Spleen (tissue), 11 donors: ENCODE measurements around the gene DNAH17. TPM values are rescaled to one million over a fixed set of nuclear protein-coding genes. Genes with fewer than 3 reads are reported as not detected.
A peak's percentile ranks its signal among the peaks of the same experiment; 100 is the strongest.

Experiments used
- DNase-seq: peaks from one replicate; pipeline ENCODE4 v3.0.0-alpha.2; 2020
- H3K27ac ChIP-seq, 8 donors: fragments of 200-600 bp; sonication (generic) in 7 of 8; 1 replicate in 4 of 8; 2 replicates in 4 of 8; pipeline versions ENCODE4 v1.5.0 to v1.8.0; 2016 to 2021; ENCODE audit warnings: inconsistent platforms in 4 of 8, mild to moderate bottlenecking in 4 of 8, moderate library complexity in 1 of 8
- H3K27me3 ChIP-seq, 7 donors: fragments of 200-600 bp; sonication (generic) in 6 of 7; replicated peaks in 1 of 7; 1 replicate in 4 of 7; 2 replicates in 3 of 7; pipeline versions ENCODE4 v1.5.0 to v1.8.0; 2016 to 2021; ENCODE audit warnings: inconsistent platforms in 3 of 7, mild to moderate bottlenecking in 1 of 7
- H3K36me3 ChIP-seq, 6 donors: fragments of 200-600 bp; sonication (generic) in 5 of 6; 1 replicate in 4 of 6; 2 replicates in 2 of 6; pipeline versions ENCODE4 v1.5.0 to v1.8.0; 2016 to 2021; ENCODE audit warnings: inconsistent platforms in 2 of 6
- H3K4me1 ChIP-seq, 6 donors: fragments of 200-600 bp; sonication (generic) in 5 of 6; 1 replicate in 3 of 6; 2 replicates in 3 of 6; pipeline versions ENCODE4 v1.5.0 to v1.8.0; 2016 to 2021; ENCODE audit warnings: inconsistent platforms in 3 of 6
- H3K4me3 ChIP-seq, 8 donors: fragments of 200-600 bp; sonication (generic) in 7 of 8; 1 replicate in 4 of 8; 2 replicates in 4 of 8; pipeline versions ENCODE4 v1.5.0 to v1.8.0; 2016 to 2021; ENCODE audit warnings: inconsistent platforms in 4 of 8, mild to moderate bottlenecking in 4 of 8, moderate library complexity in 2 of 8
- H3K9me3 ChIP-seq, 8 donors: fragments of 200-600 bp; sonication (generic) in 7 of 8; 1 replicate in 4 of 8; 2 replicates in 4 of 8; pipeline versions ENCODE4 v1.5.0 to v1.8.0; 2016 to 2021; ENCODE audit warnings: inconsistent platforms in 4 of 8
- CTCF ChIP-seq, 11 experiments: fragments of 200-600 bp in 7 of 11; fragments of 450-650 bp in 4 of 11; sonication (generic) in 4 of 11; IDR thresholded peaks in 8 of 11; conservative IDR thresholded peaks in 3 of 11; 1 replicate in 7 of 11; 2 replicates in 4 of 11; pipeline versions ENCODE4 v1.4.0 to v1.8.0; 2016 to 2021; ENCODE audit warnings: antibody characterized with exemption in 11 of 11, inconsistent platforms in 4 of 11, mild to moderate bottlenecking in 1 of 11
- POLR2A ChIP-seq, 3 donors: fragments of 450-650 bp; IDR thresholded peaks; one replicate each; pipeline ENCODE4 v1.5.1; 2017; ENCODE audit warnings: antibody characterized with exemption in 3 of 3, mild to moderate bottlenecking in 1 of 3
- POLR2AphosphoS5 ChIP-seq, 3 donors: sonication (generic); formaldehyde crosslinking; IDR thresholded peaks; one replicate each; pipeline ENCODE4 v1.5.1; 2017; ENCODE audit warnings: antibody characterized with exemption in 3 of 3
- WGBS, 5 donors: extraction: QIAGEN DNeasy Blood & Tissue Kit in 3 of 5; methylation state at CpG; one replicate each; pipeline versions ENCODE4 v1.1.5 to v1.1.7; 2013 to 2018; 5-methylcytosine and 5-hydroxymethylcytosine counted together
- intact Hi-C: fragments of 100-400 bp; cut with DNase I; formaldehyde crosslinking; loops from one replicate; pipeline ENCODE4 v1.15.0; 2023; ENCODE audit warnings: low total_unique reads
- polyA plus RNA-seq, 3 donors: library from polyadenylated mRNA; stranded (reverse); fragments of 200-250 nt; gene quantifications; one replicate each; pipeline ENCODE4 v1.2.1, GENCODE V29; 2013
- total RNA-seq, 7 donors: library from RNA; depleted of rRNA in 3 of 7; stranded (reverse); fragments of >200 nt in 3 of 7; fragmentation: NEBNext Ultra II Directional in 4 of 7; extraction: Animal tissue kit (Norgen Biotek cat#: 25700) in 4 of 7; gene quantifications; one replicate each; pipeline versions ENCODE4 v1.1.0 to v1.2.1, GENCODE V29; 2016 to 2021
- donor health status: healthy with polysubstance abuse.
- donor health status: DM: no; HTN: no; CAD: no; lungs with moderate emphysema.
- donor health status: DM: no; HTN: no; CAD: no.
- donor health status: Bipolar disorder and iron deficiency.
- donor health status: healthy.
- donor health status: DM: no; HTN: no; CAD: no.
- donor health status: DM: yes; HTN: yes; CAD: no.

DNAH17 gene
- total and polyA plus RNA-seq, 10 donors: 0.06 to 1.0 (median 0.72) TPM; not detected in 1

GRCh38 chr17:78532311-78532710 lies 44.9 kb downstream of the DNAH17 start:
- 71 to 94% (median 80%) methylated on average over 5 of the region's 5 CpGs for WGBS, 5 donors
- H3K4me1 ChIP-seq: peaks cover 0 to 16% (median 6%) of the 10 kb centered on the region in 6 donors
- intact Hi-C loops: no loop called here
- TF ChIP-seq CTCF (IDR thresholded peaks at IDR 0.05 in 8 of 11, conservative IDR thresholded peaks at IDR 0.05 in 3 of 11) (no peak), POLR2AphosphoS5 (IDR thresholded peaks at IDR 0.05) (no peak)
- DNase-seq: peak; percentile 25
- H3K27ac ChIP-seq: no peak overlapping the region
- H3K36me3 ChIP-seq: no peaks in the 10 kb centered on the region
- peaks cover 0 to 10% (median 0%) of the 10 kb centered on the region in 7 donors for H3K27me3 ChIP-seq
- no peak overlapping the region for H3K4me3 ChIP-seq
- no peaks in the 10 kb centered on the region for H3K9me3 ChIP-seq

GRCh38 chr17:78530675-78531074 lies 46.5 kb downstream of the DNAH17 start:
- Histone ChIP-seq H3K4me1 (peaks cover 0 to 13% (median 6%) of the 10 kb centered on the region in 6 donors), H3K4me3 (no peak overlapping the region), H3K9me3 (no peaks in the 10 kb centered on the region), H3K27ac (no peak overlapping the region), H3K27me3 (peaks cover 0 to 10% (median 0%) of the 10 kb centered on the region in 7 donors), H3K36me3 (no peaks in the 10 kb centered on the region)
- intact Hi-C loops: no loop called here
- WGBS, 5 donors: 76 to 90% (median 85%) methylated on average over 2 of the region's 2 CpGs
- DNase-seq: peak; percentile 62
- TF ChIP-seq POLR2AphosphoS5 (IDR thresholded peaks at IDR 0.05) (no peak), POLR2A (IDR thresholded peaks at IDR 0.05) (no peak), CTCF (IDR thresholded peaks at IDR 0.05 in 8 of 11, conservative IDR thresholded peaks at IDR 0.05 in 3 of 11) (no peak)

- no peak for TF ChIP-seq CTCF (IDR thresholded peaks at IDR 0.05 in 8 of 11, conservative IDR thresholded peaks at IDR 0.05 in 3 of 11)
- no peak for TF ChIP-seq POLR2A (IDR thresholded peaks at IDR 0.05)
- no peak for TF ChIP-seq POLR2AphosphoS5 (IDR thresholded peaks at IDR 0.05)
- intact Hi-C loops: no loop called here
- Histone ChIP-seq H3K27ac (no peak overlapping the region), H3K4me3 (no peak overlapping the region), H3K36me3 (no peaks in the 10 kb centered on the region), H3K4me1 (peaks cover 0 to 7% (median under 1%) of the 10 kb centered on the region in 6 donors), H3K9me3 (no peaks in the 10 kb centered on the region), H3K27me3 (peaks cover 0 to 8% (median 0%) of the 10 kb centered on the region in 7 donors)
- DNase-seq: peak; percentile 59
- WGBS, 5 donors: 82 to 91% (median 89%) methylated on average over 15 to 29 of the region's 29 CpGs
Observed at GRCh38 chr17:78529871-78530670, 47.1 kb downstream of the DNAH17 start.

GRCh38 chr17:78529251-78529650 lies 47.9 kb downstream of the DNAH17 start:
- Histone ChIP-seq H3K27ac (no peak overlapping the region), H3K9me3 (no peaks in the 10 kb centered on the region), H3K4me1 (no peaks in the 10 kb centered on the region), H3K27me3 (peaks cover 0 to under 1% (median 0%) of the 10 kb centered on the region in 7 donors), H3K36me3 (no peaks in the 10 kb centered on the region), H3K4me3 (no peak overlapping the region)
- WGBS, 5 donors: 81 to 93% (median 87%) methylated on average over 10 to 11 of the region's 11 CpGs
- TF ChIP-seq CTCF (IDR thresholded peaks at IDR 0.05 in 8 of 11, conservative IDR thresholded peaks at IDR 0.05 in 3 of 11) (no peak), POLR2AphosphoS5 (IDR thresholded peaks at IDR 0.05) (no peak), POLR2A (IDR thresholded peaks at IDR 0.05) (no peak)
- DNase-seq: no peak
- intact Hi-C loops: no loop called here
